ENCODE measurements around the gene CRABP2.

The CRABP2 gene

DNA sequence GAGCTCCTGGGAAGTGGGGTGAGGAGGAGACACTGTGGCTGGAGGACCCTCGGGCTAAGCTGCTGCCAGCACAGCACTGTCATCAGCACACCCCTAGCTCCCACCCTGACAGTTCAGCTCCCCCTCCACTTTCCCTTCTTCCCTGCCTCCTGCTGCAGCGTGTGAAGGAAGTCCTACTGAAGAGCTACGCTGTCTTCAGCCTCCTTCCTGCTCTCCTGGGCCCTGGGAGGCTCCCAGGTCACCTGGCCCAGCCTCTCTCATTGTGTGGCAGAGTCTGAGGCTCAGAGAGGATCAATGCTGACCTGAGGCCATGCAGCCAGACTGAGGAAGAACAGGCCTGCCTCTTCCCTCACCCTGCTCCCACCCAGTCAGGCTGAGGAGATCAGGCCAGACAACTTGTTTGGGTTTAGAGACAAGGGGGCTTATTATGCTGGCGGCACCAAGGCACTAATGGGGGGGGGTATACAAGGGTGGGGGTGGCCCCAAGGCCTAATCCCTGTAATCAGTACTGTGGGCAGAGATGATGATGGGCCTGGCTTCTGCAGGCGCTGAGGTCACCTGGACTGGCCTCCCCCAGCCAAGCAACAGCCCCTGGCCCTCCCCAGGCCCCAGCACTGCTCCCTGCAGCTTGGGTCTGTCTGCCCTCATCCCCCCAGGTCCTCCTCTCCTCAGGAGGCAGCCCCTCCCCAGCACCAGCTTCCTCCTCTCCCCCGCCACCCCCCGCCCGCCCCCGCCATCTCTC lies 37.2 kb downstream of the CRABP2 start:
- DNase-seq = no peak

- DNase-seq = no peak
Observed at GRCh38 chr1:156667610-156667967, 37.8 kb downstream of the CRABP2 start.

DNA sequence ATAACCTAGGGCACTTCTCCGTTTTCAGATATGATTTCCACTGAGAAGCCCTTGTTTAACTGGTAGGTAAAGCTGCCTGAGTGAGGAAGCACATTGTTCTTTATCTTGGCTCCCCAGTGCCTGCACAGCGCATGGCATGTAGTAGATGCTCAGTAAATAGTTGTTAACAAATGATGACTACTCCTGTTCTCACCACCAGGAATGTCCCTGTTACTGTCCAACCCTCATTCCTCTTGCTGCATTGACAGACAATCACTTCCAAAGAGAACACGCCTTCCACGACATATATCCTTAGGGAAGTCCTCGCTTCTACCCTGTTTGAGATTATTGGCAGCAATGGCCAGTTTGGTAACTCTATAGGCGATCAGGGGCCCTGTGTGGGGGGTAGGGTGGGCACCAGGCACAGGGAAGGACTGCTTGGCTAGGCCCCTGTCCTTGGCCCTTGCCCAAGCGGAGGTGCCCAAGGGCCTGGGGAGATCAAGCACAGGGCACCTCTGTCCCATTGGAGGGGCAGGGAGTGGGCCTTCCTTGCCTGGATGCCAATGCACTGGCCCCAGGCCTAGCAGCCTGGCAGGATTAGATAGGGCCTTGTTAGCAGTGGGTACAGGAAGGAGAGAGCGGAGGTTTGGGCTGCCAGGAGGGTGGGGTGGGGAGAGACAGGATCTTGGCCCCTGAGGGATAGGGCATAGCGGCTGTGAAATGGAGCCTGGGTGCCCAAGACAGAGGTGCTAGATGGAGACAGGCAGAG lies 38.3 kb downstream of the CRABP2 start:
- no peak for DNase-seq

DNA sequence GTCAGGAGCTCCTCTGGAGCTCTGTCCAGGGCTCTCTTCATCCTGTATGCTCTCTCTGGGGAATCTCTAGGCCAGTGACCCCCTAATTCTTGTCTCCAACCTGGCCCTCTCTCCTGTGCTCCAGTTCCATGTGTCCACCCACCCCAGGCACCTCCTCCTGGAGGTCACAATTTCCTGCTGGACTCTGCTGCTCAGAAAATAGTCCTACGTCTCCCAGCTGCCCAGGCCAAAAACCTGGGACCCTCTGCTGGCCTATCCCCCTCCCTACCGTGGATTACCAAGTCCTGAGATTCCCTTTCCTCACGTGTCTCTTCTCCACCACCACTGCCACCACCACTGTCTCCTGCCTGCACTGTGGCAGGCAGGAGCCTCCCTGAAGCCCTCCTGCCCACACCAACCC lies 39.8 kb downstream of the CRABP2 start:
- DNase-seq = no peak

DNA sequence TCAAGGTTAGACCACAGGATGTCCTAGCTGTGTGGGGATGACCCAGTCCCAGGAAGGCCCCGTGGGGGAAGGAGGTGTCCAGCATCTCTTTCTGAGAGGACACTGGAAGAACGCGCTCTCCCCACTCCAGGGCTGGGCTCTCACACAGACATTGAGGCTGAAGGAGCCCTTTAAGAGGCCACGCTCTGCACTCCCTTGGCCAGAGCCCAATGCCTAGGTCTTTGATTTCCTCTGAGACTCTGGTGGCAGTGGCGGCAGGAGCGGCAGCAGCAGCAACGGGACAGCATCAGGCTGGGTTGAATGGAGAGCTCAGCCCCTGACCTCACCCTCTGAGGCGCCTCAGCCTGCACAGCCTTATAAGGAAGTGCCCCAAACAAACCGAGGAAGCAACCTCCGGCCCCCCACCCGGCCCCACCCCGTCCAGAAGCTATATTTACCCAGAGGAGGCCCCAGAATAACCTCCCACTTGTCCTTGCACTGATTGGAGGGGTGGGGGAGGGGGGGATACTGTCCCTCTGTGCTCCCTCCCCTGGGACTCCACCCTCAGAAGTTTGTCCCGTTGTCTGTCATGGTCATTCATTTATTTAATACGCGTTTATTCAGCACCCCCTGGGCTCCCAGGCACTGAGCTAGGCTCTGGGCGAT lies 40.5 kb downstream of the CRABP2 start:
- no peak for DNase-seq

- no peak for DNase-seq
Observed at GRCh38 chr1:156664046-156664766, 41.2 kb downstream of the CRABP2 start.

GRCh38 chr1:156663178-156663577 lies 42.2 kb downstream of the CRABP2 start:
- no peak for DNase-seq

DNA sequence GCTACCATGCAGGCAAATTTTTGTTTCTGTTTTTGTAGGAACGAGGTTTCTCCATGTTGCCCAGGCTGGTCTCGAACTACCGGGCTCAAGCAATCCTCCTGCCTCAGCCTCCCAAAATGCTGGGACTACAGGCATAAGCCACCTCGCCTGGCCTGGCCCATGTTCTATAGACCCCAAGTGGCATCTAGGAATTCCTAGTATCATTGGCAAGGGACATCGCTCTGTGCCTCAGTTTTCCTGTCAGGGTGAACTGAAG lies 42.7 kb downstream of the CRABP2 start:
- no peak for DNase-seq

DNA sequence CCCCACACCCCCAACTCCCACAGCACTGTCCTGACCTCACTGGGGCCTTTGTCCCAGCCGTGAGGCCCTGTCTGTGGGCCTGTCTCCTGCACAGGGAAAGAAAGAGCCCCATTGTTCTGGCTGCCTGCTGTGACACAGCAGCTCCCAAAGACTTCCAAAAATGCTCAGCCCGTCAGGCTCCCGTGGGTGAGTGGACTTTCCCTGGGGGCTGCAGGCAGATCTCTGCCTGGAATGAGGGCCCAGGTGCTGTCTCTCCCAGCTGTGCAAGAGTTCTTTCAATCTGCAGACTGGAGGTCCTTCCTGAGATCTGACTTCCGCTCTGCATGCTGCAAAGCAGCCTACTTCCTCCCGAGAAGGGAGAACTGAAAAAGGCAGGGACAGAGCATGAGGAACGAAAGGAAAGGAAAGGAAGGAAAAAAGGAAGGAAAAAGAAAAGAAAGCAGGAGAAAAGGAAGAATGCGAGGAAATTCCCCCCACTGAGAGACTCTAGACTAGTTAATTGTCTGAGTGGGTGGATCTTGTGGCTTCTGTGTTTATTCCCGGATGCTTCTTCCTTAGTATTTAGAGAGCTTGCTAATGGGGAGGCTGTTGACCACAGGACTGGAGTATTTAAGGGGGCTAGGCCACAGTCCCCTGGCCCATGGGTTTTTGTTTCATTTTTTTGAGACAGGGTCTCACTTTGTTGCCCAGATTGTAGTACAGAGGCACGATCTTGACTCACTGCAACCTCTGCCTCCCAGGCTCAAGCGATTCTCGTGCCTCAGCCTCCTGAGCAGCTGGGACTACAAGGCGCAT lies 43.2 kb downstream of the CRABP2 start:
- DNase-seq = no peak

DNA sequence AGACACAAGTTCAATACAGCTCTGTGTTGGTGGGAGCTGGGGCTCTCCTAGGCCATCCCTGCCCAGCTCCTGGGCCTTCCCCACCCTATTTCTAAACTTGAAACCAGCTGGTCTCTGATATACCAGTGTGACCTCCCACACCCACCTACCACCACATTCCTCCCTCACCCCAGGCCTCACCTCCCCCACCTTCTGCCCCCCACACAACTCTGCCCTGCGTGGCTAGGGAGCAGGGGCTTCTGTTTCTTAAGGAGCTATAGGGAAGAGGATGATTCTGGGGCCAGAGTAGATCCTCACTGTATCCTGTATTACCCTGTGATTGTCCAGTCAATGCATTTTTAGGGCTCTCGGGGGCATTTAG lies 44.7 kb downstream of the CRABP2 start:
- no peak for DNase-seq

DNA sequence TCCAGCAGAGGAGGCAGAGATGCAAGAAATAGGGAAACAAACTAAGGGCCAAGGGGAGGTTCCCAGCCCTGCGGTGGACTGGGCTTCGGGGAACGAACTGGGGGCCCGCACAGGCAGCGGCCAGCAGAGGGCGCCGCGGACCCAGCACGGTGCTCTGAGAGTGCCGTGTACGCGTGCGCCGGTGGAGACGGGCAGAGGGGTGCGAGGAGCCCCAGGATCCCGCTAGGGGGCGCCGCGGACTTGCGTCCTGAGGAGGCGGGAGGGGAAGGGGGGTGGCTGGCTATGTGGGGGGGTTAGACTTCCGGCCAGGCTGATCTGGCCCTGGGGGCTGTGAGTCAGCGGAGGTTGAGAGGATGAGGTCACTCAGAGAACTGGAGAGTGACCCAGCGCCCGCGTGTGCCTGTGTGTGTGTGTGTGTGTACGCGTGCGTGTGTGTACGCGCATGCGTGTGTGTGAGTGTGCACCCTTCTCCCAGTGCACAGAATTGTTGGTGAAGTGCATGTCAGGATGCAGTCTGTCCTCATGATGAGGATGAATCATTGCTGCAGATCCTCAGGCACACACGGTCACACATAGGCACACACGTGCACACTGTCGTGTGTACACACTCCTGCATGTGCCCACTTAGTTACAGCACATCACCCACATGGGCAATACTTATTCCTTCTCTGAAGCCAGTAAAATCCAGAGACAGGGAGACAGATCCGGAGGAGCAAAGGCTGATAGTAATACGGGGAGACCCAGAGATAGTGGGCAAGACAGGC lies 45.2 kb downstream of the CRABP2 start:
- DNase-seq = peak; percentile 91

GRCh38 chr1:156659661-156659987 lies 45.8 kb downstream of the CRABP2 start:
- DNase-seq = no peak

DNA sequence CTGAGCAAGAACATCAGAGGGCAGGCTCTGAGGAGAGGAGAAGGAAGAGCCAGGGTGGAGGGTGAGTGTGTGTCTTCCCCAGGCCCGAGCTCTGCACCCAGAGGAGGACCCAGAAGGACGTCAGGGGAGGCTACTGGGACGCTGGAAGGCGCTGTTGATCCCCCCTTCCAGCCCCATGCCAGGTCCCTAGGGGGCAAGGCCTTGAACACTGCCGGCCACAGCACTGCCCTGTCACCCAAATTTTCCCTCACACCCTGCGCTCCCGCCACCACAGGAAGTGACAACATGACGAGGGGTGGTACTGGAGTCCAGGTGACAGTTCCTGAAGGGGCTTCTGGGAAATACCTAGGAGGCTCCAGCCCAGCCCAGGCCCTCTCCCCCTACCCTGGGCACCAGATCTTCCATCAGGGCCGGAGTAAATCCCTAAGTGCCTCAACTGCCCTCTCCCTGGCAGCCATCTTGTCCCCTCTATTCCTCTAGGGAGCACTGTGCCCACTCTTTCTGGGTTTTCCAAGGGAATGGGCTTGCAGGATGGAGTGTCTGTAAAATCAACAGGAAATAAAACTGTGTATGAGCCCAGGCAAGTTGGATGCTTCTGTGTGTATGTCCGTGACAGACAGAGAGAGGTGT lies 46.3 kb downstream of the CRABP2 start:
- DNase-seq = no peak

GRCh38 chr1:156658496-156658895 lies 46.9 kb downstream of the CRABP2 start:
- no peak for DNase-seq

GRCh38 chr1:156657741-156658319 lies 47.6 kb downstream of the CRABP2 start:
- DNase-seq = no peak

DNA sequence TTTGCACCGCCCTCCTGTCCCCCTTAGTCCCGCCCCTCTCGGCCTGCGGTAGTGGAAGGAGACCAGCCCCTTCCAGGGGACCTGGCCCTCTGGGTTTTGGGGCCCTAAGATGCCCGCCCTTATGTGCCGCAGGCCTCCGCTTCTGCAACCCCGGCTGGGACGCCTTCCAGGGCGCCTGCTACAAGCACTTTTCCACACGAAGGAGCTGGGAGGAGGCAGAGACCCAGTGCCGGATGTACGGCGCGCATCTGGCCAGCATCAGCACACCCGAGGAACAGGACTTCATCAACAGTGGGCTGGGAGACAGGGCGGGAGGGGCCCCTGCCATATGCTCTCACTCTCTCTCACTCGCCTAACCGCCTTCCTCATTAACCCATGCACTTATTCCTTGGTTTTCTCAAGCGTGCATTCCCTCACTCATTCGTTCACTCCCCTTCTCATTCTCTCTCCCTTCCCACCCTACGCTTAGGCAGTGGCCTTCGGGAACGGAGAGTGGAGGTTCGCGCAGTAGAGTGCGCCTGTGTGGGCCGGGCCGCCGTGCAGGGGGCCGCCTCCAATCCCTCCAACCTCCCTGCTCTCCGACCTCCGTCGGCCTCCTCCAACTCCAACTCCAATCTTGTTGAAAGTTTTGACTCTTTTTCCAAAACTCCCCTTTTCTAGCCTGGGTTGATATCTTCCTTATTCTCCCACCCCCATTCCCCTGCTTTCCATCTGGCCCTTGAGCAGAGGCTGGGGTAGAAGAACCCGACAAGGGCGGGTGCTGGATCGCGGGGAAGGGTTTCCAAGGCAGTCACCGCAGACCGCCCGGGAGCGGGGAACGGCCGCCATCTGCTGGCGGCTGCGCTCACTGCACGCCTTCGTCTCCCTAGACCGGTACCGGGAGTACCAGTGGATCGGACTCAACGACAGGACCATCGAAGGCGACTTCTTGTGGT lies 48.3 kb downstream of the CRABP2 start:
- DNase-seq = peak; percentile 72

DNA sequence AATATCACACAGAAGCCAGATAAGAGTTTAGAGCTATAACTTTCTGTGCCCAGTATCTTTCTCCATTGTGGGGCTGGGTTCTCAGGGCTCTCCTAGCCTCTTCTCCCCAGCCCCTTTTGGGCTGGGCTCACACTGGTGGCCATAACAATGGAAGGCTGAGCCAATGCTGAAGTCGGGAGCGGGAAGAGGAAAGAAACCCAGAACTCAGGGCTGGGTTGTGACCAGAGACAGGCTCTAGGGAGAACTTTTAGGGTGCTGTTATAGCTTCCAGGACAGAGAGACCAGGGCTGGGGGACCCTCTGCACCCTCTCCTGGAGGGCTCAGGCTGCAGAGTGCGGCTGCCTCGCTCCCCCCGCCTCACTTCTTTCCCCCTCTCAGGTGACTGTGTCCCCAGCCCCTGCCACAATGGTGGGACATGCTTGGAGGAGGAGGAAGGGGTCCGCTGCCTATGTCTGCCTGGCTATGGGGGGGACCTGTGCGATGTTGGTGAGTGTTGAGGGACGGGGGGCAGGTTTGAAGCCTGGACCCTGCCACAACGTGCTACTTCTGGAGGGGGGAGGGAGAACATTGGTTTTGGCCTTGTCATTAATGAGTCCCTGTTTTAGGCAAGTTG lies 49.4 kb downstream of the CRABP2 start:
- DNase-seq = no peak

DNA sequence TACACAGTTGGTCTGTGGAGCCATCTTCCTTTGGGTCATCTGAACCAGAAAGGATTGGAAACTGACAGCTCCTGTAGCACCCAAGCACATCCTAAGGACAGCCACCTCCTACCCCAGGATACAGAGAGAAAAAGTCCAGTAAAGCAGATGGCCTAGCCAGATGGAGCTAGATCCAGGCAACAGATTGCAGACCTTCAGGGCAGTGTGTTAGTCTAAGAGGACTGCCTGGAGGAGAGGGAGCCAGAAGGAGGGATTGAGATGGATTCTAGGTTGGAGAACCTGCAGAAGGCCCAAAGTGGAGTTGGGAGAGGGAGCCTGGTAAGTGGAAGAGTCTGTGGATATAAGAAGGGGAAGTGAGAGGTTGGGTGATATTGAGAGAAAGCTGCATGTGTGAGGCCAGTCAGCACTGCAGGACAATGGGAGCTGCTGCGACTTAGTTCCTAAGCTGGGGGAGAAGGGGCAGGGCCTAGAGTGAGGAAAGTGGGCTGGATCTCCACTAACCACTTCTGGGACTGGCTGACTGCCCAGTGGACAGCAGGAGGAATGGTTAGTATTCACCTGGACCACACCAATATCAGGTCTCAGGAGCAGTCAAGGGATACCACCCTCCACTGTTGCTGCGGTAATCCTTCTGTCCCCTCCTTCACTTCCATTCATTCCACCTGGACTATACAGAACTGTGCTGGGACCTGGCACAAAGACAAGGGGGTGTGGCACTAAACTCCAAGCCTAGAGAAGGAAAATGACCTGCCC lies 50.1 kb downstream of the CRABP2 start:
- no peak for DNase-seq

GRCh38 chr1:156654700-156655099 lies 50.7 kb downstream of the CRABP2 start:
- DNase-seq = no peak
